Endothelial cell of umbilical vein (primary cell): ENCODE results near the gene TMEM139. TPM values are rescaled to one million over a fixed set of nuclear protein-coding genes. Genes with fewer than 3 reads are reported as not detected.

ENCODE experiments used
- BruUV-seq: library from RNA; stranded (reverse); fragments of 400-500 nt; replicated peaks from 2 replicates; lab custom pipeline; 2021; lab: Mats Ljungman, UMichigan
- CTCF ChIA-PET: fragments of 300-600, 350-600 bp; sonication (Branson Sonifier 250); formaldehyde crosslinking; loops from one replicate; lab custom pipeline; 2021; ENCODE audit warnings: antibody characterized with exemption, inconsistent platforms; lab: Charles Lee
- POLR2A ChIA-PET: fragments of 300-600, 350-600 bp; sonication (Branson Sonifier 250); formaldehyde crosslinking; loops from one replicate; lab custom pipeline; 2021; ENCODE audit warnings: antibody characterized with exemption, inconsistent platforms; lab: Charles Lee
- DNase-seq: peaks from one replicate; pipeline ENCODE4 v3.0.0-alpha.2; 2011; ENCODE audit warnings: low read depth, low spot score
- FAIRE-seq: peaks from 2 replicates; lab custom pipeline; 2011; peaks lifted over from hg19 to GRCh38; lab: Jason Lieb, UNC
- H2AFZ ChIP-seq: 2 replicates; pipeline ENCODE4 v1.6.0; 2012; ENCODE audit warnings: low read depth, low read length, control low read depth, inconsistent platforms
- H3K27ac ChIP-seq: 2 replicates; pipeline ENCODE4 v1.5.1; 2011; ENCODE audit warnings: low read depth, mild to moderate bottlenecking, control low read depth, low read length, moderate library complexity; ENCODE audit not compliant: insufficient read depth
- H3K27me3 ChIP-seq, 2 experiments: 2 replicates each; pipeline versions ENCODE4 v1.6.0 to v1.6.1; 2011; ENCODE audit warnings: low read length in 2 of 2, mixed read lengths in 1 of 2; ENCODE audit not compliant: control insufficient read depth in 2 of 2, insufficient read depth in 2 of 2
- H3K36me3 ChIP-seq, 2 experiments: 2 replicates in 1 of 2; 3 replicates in 1 of 2; pipeline ENCODE4 v1.5.1; 2011; ENCODE audit warnings: low read length in 2 of 2, mild to moderate bottlenecking in 1 of 2, moderate library complexity in 1 of 2; ENCODE audit not compliant: control insufficient read depth in 2 of 2, insufficient read depth in 2 of 2; ENCODE audit errors: extremely low read depth in 1 of 2
- H3K4me1 ChIP-seq: 3 replicates; pipeline ENCODE4 v1.5.1; 2011; ENCODE audit warnings: mild to moderate bottlenecking, low read length; ENCODE audit not compliant: control insufficient read depth, insufficient read depth; ENCODE audit errors: extremely low read depth
- H3K4me2 ChIP-seq: 2 replicates; pipeline ENCODE4 v1.6.1; 2011; ENCODE audit warnings: low read length, control low read depth, mixed read lengths; ENCODE audit not compliant: insufficient read depth
- H3K4me3 ChIP-seq, 3 experiments: fragments of 200-600 bp in 1 of 3; sonication (generic), shearing (Covaris generic) in 1 of 3; replicated peaks in 1 of 3; 2 replicates each; pipeline ENCODE4 v1.5.1; 2011 to 2016; ENCODE audit warnings: control low read depth in 3 of 3, low read length in 3 of 3, mild to moderate bottlenecking in 2 of 3, inconsistent platforms in 1 of 3, low read depth in 1 of 3, moderate library complexity in 1 of 3; ENCODE audit not compliant: insufficient read depth in 1 of 3
- H3K79me2 ChIP-seq: 2 replicates; pipeline ENCODE4 v1.6.0; 2012; ENCODE audit warnings: low read length, inconsistent platforms; ENCODE audit not compliant: control insufficient read depth, insufficient read depth
- H3K9ac ChIP-seq: replicated peaks from 2 replicates; pipeline ENCODE3; 2011; ENCODE audit warnings: low read length, control low read depth; ENCODE audit not compliant: insufficient read depth; ENCODE audit errors: extremely low read depth
- H3K9me1 ChIP-seq: replicated peaks from 3 replicates; pipeline ENCODE4 v1.6.0; 2011; ENCODE audit warnings: mild to moderate bottlenecking, low read length; ENCODE audit not compliant: control insufficient read depth, insufficient read depth; ENCODE audit errors: extremely low read depth
- H3K9me3 ChIP-seq: replicated peaks from 2 replicates; pipeline ENCODE4 v1.5.1; 2012; ENCODE audit warnings: low read length, inconsistent platforms; ENCODE audit not compliant: control insufficient read depth, insufficient read depth
- H4K20me1 ChIP-seq: replicated peaks from 2 replicates; pipeline ENCODE3; 2011; ENCODE audit warnings: mild to moderate bottlenecking, low read length; ENCODE audit not compliant: control insufficient read depth, insufficient read depth; ENCODE audit errors: extremely low read depth
- CTCF ChIP-seq, 2 donors: IDR thresholded peaks; 1 replicate in 1 of 2; 2 replicates in 1 of 2; pipeline ENCODE4 v1.5.1; 2011; ENCODE audit warnings: low read length in 2 of 2, mild to moderate bottlenecking in 2 of 2, moderate library complexity in 2 of 2, control low read depth in 1 of 2, inconsistent platforms in 1 of 2, low read depth in 1 of 2; ENCODE audit not compliant: insufficient read depth in 1 of 2; ENCODE audit errors: extremely low read depth in 1 of 2
- GATA2 ChIP-seq: IDR thresholded peaks from 2 replicates; pipeline ENCODE4 v1.7.0; 2011; ENCODE audit warnings: low read depth, mild to moderate bottlenecking, moderate library complexity, mixed read lengths, low read length; ENCODE audit not compliant: insufficient read length, insufficient read depth
- POLR2AphosphoS5 ChIP-seq: IDR thresholded peaks from 2 replicates; pipeline ENCODE4 v1.6.1; 2012; ENCODE audit warnings: low read depth, mild to moderate bottlenecking, control low read depth, low read length, moderate library complexity; ENCODE audit not compliant: insufficient read depth
- dilution Hi-C: fragments of 300-500 bp; cut with MboI; formaldehyde crosslinking; loops from one replicate; pipeline ENCODE4 v1.15.0; 2019; ENCODE audit warnings: low sequenced_read_pairs; ENCODE audit not compliant: extremely low pct_ligation_motif_present
- intact Hi-C: fragments of 100-400 bp; cut with micrococcal nuclease; formaldehyde crosslinking; loops from one replicate; pipeline ENCODE4 v1.10.0; 2022
- polyA plus RNA-seq, 4 experiments: library from polyadenylated mRNA; depleted of rRNA in 3 of 4; stranded (reverse) in 3 of 4; unstranded in 1 of 4; fragments of >200 nt; gene quantifications; 2 replicates each; pipeline versions ENCODE4 v1.2.1 to v1.2.3, GENCODE V29; 2011 to 2012; ENCODE audit warnings: missing spikeins in 1 of 4
- total RNA-seq: library from RNA; stranded (reverse); gene quantifications from 2 replicates; pipeline ENCODE4 v1.2.3, GENCODE V29; 2021

The TMEM139 gene
- total and polyA plus RNA-seq, 2 donors (not counting 3 experiments of a cell fraction or from before 2014, with no cell fraction given) = 0.37 TPM; not detected in 1

DNA sequence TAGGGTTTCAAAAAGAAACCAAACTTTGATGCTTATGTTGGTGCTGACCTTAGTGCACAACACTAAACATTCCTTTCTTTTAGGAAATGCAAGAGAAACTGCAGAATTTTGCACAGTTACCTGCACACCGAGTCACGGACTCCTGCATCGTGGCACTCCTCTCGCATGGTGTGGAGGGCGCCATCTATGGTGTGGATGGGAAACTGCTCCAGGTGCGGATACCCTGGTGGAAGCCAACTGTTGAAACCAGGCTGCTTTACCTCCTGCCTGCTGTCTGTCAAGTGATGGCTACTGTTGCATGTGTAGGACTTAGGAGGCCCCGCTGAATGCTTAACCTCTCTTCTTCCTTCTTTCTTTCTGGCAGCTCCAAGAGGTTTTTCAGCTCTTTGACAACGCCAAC, 15.1 kb downstream of the TMEM139 start:
- DNase-seq (peak; percentile 29), FAIRE-seq (peak; percentile 58)
- H3K9ac ChIP-seq = no peak overlapping the region
- peaks cover 3% of the 10 kb centered on the region for H4K20me1 ChIP-seq
- H3K79me2 ChIP-seq = peaks cover 17% of the 10 kb centered on the region
- no TSS peak for BruUV-seq
- H3K36me3 ChIP-seq = peaks cover 31 to 65% of the 10 kb centered on the region in 2 experiments
- intact Hi-C loops (loop anchor here (1.0 to 5.0 kb wide), 2 partner anchors 60 to 293 kb away; no protein-coding TSS in a partner anchor), dilution Hi-C loops (no loop called here)
- no peaks in the 10 kb centered on the region for H3K9me3 ChIP-seq
- no peaks in the 10 kb centered on the region for H3K9me1 ChIP-seq
- POLR2A ChIA-PET = no interaction called here
- no peak overlapping the region for H3K4me3 ChIP-seq
- no peaks in the 10 kb centered on the region for H3K27me3 ChIP-seq
- no peak overlapping the region for H2AFZ ChIP-seq
- no peak overlapping the region for H3K27ac ChIP-seq
- peaks cover 23% of the 10 kb centered on the region for H3K4me1 ChIP-seq
- CTCF ChIA-PET = interaction anchor here (0.6 to 4.7 kb wide), 20 partner anchors 9 to 116 kb away, joined by 3 to 40 read pairs (median 4); partner anchors contain the start of genes CASP2 and GSTK1
- H3K4me2 ChIP-seq = no peak overlapping the region
- no peak for TF ChIP-seq GATA2
- TF ChIP-seq CTCF (IDR thresholded peaks at IDR 0.05; ENCODE audit: extremely low read depth in 1 of 2, insufficient read depth in 1 of 2, low read depth in 1 of 2, low read length in 2 of 2) = peak; percentile 54 to 69
- TF ChIP-seq POLR2AphosphoS5 = no peak
